GM12874 (cell line): Measurements from ENCODE around the gene TSPAN31.

Source experiments
- TF ChIP-seq, protein P1 (sequence below): IDR thresholded peaks from 2 replicates; pipeline ENCODE4 v1.5.1; 2011; ENCODE audit warnings: low read depth, mild to moderate bottlenecking, control low read depth, low read length, moderate library complexity; ENCODE audit not compliant: insufficient read depth

TSPAN31 gene

DNA sequence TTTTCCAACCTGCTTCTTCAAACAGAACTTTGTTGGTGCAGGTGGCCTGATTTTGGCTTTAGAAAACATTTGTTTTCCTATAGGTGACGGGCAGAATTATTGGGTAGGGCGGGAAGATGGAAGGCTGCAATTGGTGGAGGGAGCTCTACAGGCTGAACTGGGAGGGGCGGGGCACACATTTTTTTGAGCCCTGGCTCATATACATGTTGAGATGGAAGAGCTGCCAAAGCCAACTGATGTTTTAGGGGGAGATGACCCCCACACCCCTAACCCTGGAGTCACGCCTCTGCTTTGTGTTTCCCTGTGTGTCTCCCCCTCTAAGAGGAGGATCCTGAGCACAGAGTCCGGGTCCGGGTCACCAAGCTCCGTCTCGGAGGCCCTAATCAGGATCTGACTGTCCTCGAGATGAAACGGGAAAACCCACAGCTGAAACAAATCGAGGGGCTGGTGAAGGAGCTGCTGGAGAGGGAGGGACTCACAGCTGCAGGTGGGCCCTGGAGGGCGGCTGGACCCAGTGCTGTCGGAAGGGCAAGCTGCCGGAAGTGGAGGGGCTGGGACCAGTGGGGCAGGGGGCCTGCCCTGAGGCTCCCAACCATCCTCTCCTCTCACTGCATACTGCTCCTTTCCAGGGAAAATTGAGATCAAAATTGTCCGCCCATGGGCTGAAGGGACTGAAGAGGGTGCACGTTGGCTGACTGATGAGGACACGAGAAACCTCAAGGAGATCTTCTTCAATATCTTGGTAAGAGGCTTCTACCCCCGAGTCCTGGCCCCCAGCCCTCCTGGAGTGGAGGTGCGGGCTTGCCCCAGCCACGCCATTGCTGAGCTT, 24.8 kb upstream of the TSPAN31 start:
- TF ChIP-seq, protein P1, sequence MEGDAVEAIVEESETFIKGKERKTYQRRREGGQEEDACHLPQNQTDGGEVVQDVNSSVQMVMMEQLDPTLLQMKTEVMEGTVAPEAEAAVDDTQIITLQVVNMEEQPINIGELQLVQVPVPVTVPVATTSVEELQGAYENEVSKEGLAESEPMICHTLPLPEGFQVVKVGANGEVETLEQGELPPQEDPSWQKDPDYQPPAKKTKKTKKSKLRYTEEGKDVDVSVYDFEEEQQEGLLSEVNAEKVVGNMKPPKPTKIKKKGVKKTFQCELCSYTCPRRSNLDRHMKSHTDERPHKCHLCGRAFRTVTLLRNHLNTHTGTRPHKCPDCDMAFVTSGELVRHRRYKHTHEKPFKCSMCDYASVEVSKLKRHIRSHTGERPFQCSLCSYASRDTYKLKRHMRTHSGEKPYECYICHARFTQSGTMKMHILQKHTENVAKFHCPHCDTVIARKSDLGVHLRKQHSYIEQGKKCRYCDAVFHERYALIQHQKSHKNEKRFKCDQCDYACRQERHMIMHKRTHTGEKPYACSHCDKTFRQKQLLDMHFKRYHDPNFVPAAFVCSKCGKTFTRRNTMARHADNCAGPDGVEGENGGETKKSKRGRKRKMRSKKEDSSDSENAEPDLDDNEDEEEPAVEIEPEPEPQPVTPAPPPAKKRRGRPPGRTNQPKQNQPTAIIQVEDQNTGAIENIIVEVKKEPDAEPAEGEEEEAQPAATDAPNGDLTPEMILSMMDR = no peak

DNA sequence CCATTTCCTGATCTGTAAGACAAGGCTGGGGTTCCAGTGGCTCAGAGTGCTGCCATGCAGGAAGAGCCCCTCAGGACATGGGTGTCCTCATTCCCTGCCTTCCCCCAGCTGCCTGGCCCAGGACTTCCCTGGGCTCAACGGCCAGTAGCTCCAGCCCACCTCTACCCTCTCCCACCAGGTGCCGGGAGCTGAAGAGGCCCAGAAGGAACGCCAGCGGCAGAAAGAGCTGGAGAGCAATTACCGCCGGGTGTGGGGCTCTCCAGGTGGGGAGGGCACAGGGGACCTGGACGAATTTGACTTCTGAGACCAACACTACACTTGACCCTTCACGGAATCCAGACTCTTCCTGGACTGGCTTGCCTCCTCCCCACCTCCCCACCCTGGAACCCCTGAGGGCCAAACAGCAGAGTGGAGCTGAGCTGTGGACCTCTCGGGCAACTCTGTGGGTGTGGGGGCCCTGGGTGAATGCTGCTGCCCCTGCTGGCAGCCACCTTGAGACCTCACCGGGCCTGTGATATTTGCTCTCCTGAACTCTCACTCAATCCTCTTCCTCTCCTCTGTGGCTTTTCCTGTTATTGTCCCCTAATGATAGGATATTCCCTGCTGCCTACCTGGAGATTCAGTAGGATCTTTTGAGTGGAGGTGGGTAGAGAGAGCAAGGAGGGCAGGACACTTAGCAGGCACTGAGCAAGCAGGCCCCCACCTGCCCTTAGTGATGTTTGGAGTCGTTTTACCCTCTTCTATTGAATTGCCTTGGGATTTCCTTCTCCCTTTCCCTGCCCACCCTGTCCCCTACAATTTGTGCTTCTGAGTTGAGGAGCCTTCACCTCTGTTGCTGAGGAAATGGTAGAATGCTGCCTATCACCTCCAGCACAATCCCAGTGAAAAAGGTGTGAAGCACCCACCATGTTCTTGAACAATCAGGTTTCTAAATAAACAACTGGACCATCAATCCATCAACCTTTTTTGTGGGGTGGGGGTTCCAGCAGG, 23.9 kb upstream of the TSPAN31 start:
- TF ChIP-seq, protein P1 = no peak

DNA sequence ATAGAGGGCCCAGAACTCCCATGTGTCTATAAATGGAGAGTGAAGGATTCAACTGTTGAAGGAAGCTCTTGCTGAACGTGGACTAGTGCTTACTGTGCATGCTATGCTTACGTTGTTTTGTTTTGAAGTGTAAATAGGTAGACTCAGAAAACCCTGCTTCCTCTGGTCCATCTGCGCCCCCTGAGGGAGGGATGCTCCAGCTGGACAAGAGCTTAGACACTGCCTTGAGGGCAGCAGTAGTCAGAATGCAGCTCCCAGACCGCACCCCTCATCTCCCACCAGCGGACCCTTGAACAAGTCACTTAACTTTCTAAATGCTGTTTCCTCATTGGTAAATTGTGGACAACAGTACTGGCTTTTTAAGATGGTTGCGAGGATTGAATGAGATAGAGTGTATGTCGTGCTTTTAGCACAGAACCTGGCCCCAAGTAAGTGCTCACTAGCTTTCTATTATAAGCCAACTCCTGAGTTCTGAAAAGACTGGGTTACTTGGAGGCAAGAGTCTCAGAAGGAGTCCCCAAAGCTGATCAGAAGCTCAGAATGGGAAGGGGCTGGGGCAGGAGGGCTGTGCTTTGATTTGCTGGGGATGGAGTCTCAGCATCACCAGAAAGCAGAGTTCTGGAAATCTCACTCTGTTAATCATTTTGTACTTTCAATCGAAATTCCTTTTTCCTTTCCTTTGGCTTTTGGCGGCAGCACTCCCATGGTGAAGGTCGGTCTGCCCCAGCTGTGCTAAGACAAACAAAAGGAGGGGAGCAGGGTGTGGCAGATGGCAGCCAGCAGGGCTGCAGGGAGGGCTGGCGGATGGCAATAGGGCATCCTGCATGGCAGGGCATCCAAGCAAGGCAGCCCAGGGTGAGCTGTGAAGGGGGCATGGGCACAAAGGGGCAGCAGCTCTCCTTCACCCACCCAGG, 21.9 kb upstream of the TSPAN31 start:
- TF ChIP-seq, protein P1 = no peak

GRCh38 chr12:57723630-57723962, 21.2 kb upstream of the TSPAN31 start:
- TF ChIP-seq, protein P1 = no peak

GRCh38 chr12:57724003-57724935, 20.6 kb upstream of the TSPAN31 start:
- TF ChIP-seq, protein P1 = no peak

- TF ChIP-seq, protein P1 = no peak
Measured at GRCh38 chr12:57724936-57725740, 19.7 kb upstream of the TSPAN31 start.
